GM18511 (cell line): ENCODE results near the gene CACNA2D4.
"Not testable (repeated sequence)": the region's sequence is repeated elsewhere in the genome, so short reads cannot be mapped to it uniquely, and the experiment has no call there.

Source experiments
- ATAC-seq: cut with Tn5 transposase; IDR thresholded peaks from one replicate; pipeline ENCODE4 v1.9.1; 2021; ENCODE audit warnings: mild to moderate bottlenecking, moderate library complexity; ENCODE audit not compliant: unreplicated experiment

The CACNA2D4 gene

GRCh38 chr12:1918081-1918883, at the start of gene CACNA2D4:
CACNA2D4 (minus strand) TSS chr12:1918652; CDS start chr12:1918473, 179 bp downstream.
- ATAC-seq: no peak

GRCh38 chr12:1966561-1967226, 48.2 kb upstream of the CACNA2D4 start:
- no peak for ATAC-seq

GRCh38 chr12:1965916-1966315, 47.5 kb upstream of the CACNA2D4 start:
- no peak for ATAC-seq

GRCh38 chr12:1962051-1963020, 43.9 kb upstream of the CACNA2D4 start:
- ATAC-seq: no peak

GRCh38 chr12:1956716-1957115, 38.3 kb upstream of the CACNA2D4 start:
- ATAC-seq: no peak

- ATAC-seq: no peak
Measured at GRCh38 chr12:1949771-1950470, 31.5 kb upstream of the CACNA2D4 start.

- no peak for ATAC-seq
Measured at GRCh38 chr12:1948883-1949282, 30.4 kb upstream of the CACNA2D4 start.

- ATAC-seq: no peak
Measured at GRCh38 chr12:1947081-1947480, 28.6 kb upstream of the CACNA2D4 start.

GRCh38 chr12:1946296-1946695, 27.8 kb upstream of the CACNA2D4 start:
- ATAC-seq: no peak

- ATAC-seq: not testable (repeated sequence)
Measured at GRCh38 chr12:1945502-1945901, 27.1 kb upstream of the CACNA2D4 start.

GRCh38 chr12:1939801-1940607, 21.6 kb upstream of the CACNA2D4 start:
- ATAC-seq: no peak

- ATAC-seq: no peak
Measured at GRCh38 chr12:1939331-1939730, 20.9 kb upstream of the CACNA2D4 start.

- ATAC-seq: no peak
Measured at GRCh38 chr12:1937481-1938224, 19.2 kb upstream of the CACNA2D4 start.

GRCh38 chr12:1936406-1937320, 18.2 kb upstream of the CACNA2D4 start:
- no peak for ATAC-seq

- ATAC-seq: no peak
Measured at GRCh38 chr12:1935700-1936378, 17.4 kb upstream of the CACNA2D4 start.

- ATAC-seq: no peak
Measured at GRCh38 chr12:1935242-1935641, 16.8 kb upstream of the CACNA2D4 start.

GRCh38 chr12:1934831-1935230, 16.4 kb upstream of the CACNA2D4 start:
- ATAC-seq: no peak
